ENCODE data around the gene RAD9A. TPM values are rescaled to one million over a fixed set of nuclear protein-coding genes. Genes with fewer than 3 reads are reported as not detected.
A peak's percentile ranks its signal among the peaks of the same experiment; 100 is the strongest.

The RAD9A gene
- total and polyA plus RNA-seq, 2 experiments from 2014 or later, result 13.9 to 17.0 TPM

GRCh38 chr11:67400251-67400941, 8.6 kb downstream of the RAD9A start:
- Histone ChIP-seq H3K4me1 (ENCODE audit: insufficient read depth) (peaks cover 24% of the 10 kb centered on the region), H4K20me1 (replicated peaks; ENCODE audit: insufficient read depth) (peaks cover 8% of the 10 kb centered on the region; the same call in 1 of the 2 replicates), H3F3A (replicated peaks; ENCODE audit: low read depth) (0 out of 2 replicates have a peak, but pooled peaks cover 4% of the 10 kb centered on the region), H2AFZ (no peak overlapping the region), H3K4me3 (peak overlapping the region; percentile 88), H3K27me3 (ENCODE audit: insufficient read depth) (no peaks in the 10 kb centered on the region), H3K79me2 (replicated peaks; ENCODE audit: insufficient read depth) (peaks cover 16% of the 10 kb centered on the region), H3K27ac (ENCODE audit: low read depth) (no peak overlapping the region), H3K9me2 (ENCODE audit: insufficient read depth) (no peaks in the 10 kb centered on the region), H3K4me2 (peak overlapping the region; percentile 91), H3K36me3 (ENCODE audit: insufficient read depth) (no peaks in the 10 kb centered on the region)
- Mint-ChIP-seq H3K27me3 (ENCODE audit: insufficient read depth, low read depth, poor library complexity) (peaks cover 12% of the 10 kb centered on the region), H3K9me3 (no peaks in the 10 kb centered on the region), H3K27ac (peak overlapping the region; percentile 45; the same call in 1 of the 2 replicates), H3K36me3 (ENCODE audit: low read depth) (peaks cover 37% of the 10 kb centered on the region), H3K4me1 (peaks cover 30% of the 10 kb centered on the region), H3K4me3 (peak overlapping the region; percentile 76)
- no peak for DNase-seq (ENCODE audit: low spot score)
- no peak for ATAC-seq
- no peak for TF ChIP-seq ZNF114 (CRISPR knock-in tag; IDR thresholded peaks at IDR 0.05)
- no peak for TF ChIP-seq ETS1 (IDR thresholded peaks at IDR 0.05)
- TF ChIP-seq POLR2AphosphoS5 (IDR thresholded peaks at IDR 0.05; ENCODE audit: low read depth), result no peak
- TF ChIP-seq ZNF331 (CRISPR knock-in tag; IDR thresholded peaks at IDR 0.05; ENCODE audit: low read depth), result no peak
- TF ChIP-seq JUNB (IDR thresholded peaks at IDR 0.05; ENCODE audit: unreplicated experiment), result no peak
- no peak for TF ChIP-seq EZH2 (IDR thresholded peaks at IDR 0.05; ENCODE audit: low read depth, unreplicated experiment)
- no peak for TF ChIP-seq CREB1 (CRISPR knock-in tag; IDR thresholded peaks at IDR 0.05; ENCODE audit: low read depth)
- TF ChIP-seq STAT1 (IDR thresholded peaks at IDR 0.05; ENCODE audit: unreplicated experiment), result no peak
- TF ChIP-seq EZH2phosphoT487 (IDR thresholded peaks at IDR 0.05; ENCODE audit: unreplicated experiment), result no peak
- TF ChIP-seq CTCF (conservative IDR thresholded peaks at IDR 0.05; ENCODE audit: low read depth in 2 of 2), result no peak
- TF ChIP-seq ZNF462 (CRISPR knock-in tag; IDR thresholded peaks at IDR 0.05), result no peak
- no peak for TF ChIP-seq NANOG (IDR thresholded peaks at IDR 0.05; ENCODE audit: borderline replicate concordance)
- no peak for TF ChIP-seq REST (IDR thresholded peaks at IDR 0.05; ENCODE audit: unreplicated experiment)

Data from GM23338 (cell line).